Smooth muscle cell (in vitro differentiated cells): ENCODE results near the gene PPP1R15A. TPM values are rescaled to one million over a fixed set of nuclear protein-coding genes. Genes with fewer than 3 reads are reported as not detected.
A peak's percentile ranks its signal among the peaks of the same experiment; 100 is the strongest.

ENCODE experiments used
- DNase-seq: peaks from one replicate; lab custom pipeline; 2025; ENCODE audit not compliant: unreplicated experiment; lab: John Stamatoyannopoulos, UW
- H2AFZ ChIP-seq: fragments of 200-600 bp; sonication (generic); 2 replicates; pipeline ENCODE4 v1.6.0; 2016; ENCODE audit warnings: antibody characterized with exemption, low read depth, mild to moderate bottlenecking
- H3F3A ChIP-seq: fragments of 200-600 bp; sonication (generic); 2 replicates; pipeline ENCODE4 v1.6.0; 2017; ENCODE audit warnings: antibody characterized with exemption, low read depth
- H3K27ac ChIP-seq: fragments of 200-600 bp; sonication (generic); 2 replicates; pipeline ENCODE4 v1.5.1; 2016; ENCODE audit warnings: low read depth, mild to moderate bottlenecking
- H3K27me3 ChIP-seq: fragments of 200-600 bp; sonication (generic); 2 replicates; pipeline ENCODE4 v1.6.1; 2016; ENCODE audit warnings: low read depth, mild to moderate bottlenecking
- H3K36me3 ChIP-seq: fragments of 200-600 bp; sonication (generic); 2 replicates; pipeline ENCODE4 v1.5.1; 2016; ENCODE audit warnings: low read depth
- H3K4me1 ChIP-seq: fragments of 200-600 bp; sonication (generic); 2 replicates; pipeline ENCODE4 v1.5.1; 2016; ENCODE audit warnings: low read depth
- H3K4me2 ChIP-seq: fragments of 200-600 bp; sonication (generic); 2 replicates; pipeline ENCODE4 v1.6.0; 2016; ENCODE audit warnings: mild to moderate bottlenecking
- H3K4me3 ChIP-seq: fragments of 200-600 bp; sonication (generic); 2 replicates; pipeline ENCODE4 v1.5.1; 2016; ENCODE audit warnings: mild to moderate bottlenecking
- H3K79me2 ChIP-seq: fragments of 200-600 bp; sonication (generic); 2 replicates; pipeline ENCODE4 v1.6.0; 2016; ENCODE audit warnings: low read depth, mild to moderate bottlenecking
- H3K9ac ChIP-seq: fragments of 200-600 bp; sonication (generic); 2 replicates; pipeline ENCODE4 v1.6.0; 2016; ENCODE audit warnings: low read depth
- H3K9me3 ChIP-seq: fragments of 200-600 bp; sonication (generic); replicated peaks from 2 replicates; pipeline ENCODE4 v1.5.1; 2016; ENCODE audit warnings: low read depth
- H4K20me1 ChIP-seq: fragments of 200-600 bp; sonication (generic); 2 replicates; pipeline ENCODE4 v1.6.0; 2016; ENCODE audit warnings: low read depth
- CTCF ChIP-seq: fragments of 200-600 bp; sonication (generic); IDR thresholded peaks from 2 replicates; pipeline ENCODE4 v1.5.1; 2017; ENCODE audit warnings: borderline replicate concordance, mild to moderate bottlenecking, antibody characterized with exemption; ENCODE audit not compliant: insufficient read depth, poor library complexity, severe bottlenecking
- WGBS: methylation state at CpG from one replicate; pipeline ENCODE4 v1.1.7; 2016; ENCODE audit warnings: low lambda C conversion rate; 5-methylcytosine and 5-hydroxymethylcytosine counted together
- polyA plus RNA-seq: library from polyadenylated mRNA; unstranded; fragments of >200 nt; fragmentation: Nextera tagmentation; extraction: Ambion mirVana; gene quantifications from 2 replicates; pipeline ENCODE4 v1.2.1, GENCODE V29; 2016
- total RNA-seq: library from RNA; depleted of rRNA; stranded (reverse); fragments of >200 nt; gene quantifications from 2 replicates; pipeline ENCODE4 v1.2.3, GENCODE V29; 2014

Gene PPP1R15A
- total and polyA plus RNA-seq, 2 experiments from 2014 or later: 88.5 to 339 TPM

DNA sequence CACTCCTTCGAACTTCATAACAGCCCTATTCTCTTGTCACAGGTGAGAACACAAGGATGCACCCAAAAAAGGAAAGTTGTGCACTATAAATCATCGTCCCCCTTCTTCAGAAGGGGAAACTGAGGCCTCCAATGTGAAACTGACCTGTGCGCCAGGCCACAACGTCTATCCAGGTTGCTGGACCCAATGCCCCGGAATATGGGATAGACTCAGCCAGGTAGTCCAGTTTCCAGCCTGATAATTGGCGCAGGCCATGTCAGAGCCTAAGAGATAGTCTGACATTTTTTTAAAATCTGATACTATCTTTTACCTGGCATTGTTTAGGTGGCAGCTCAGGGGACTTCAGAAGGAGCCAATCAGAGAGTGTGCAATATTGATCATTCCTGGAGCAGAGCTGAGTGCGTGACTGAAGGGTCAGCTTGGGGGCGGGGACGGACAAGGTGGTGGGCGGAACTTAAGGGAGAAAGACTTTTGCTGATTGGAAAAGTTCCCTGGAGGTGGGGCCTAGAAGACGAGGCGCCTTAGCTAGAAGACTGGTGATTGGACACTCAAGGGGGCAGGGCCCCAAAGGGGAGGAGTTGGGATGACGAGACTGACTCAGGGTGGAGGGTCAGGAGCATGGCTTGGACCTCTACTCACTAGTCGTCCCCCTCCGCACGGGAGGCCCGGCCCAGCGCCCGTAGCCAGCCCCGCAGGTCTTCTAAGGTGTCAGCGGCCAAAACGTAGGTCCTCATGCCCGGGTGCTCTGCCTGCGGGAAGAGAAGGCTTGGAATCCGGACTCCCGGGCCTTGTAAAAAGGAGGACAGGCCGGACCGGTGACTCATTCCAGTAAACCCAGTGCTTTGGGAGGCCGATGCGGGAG is 12.3 kb upstream of the PPP1R15A start:
- Histone ChIP-seq H4K20me1 (no peaks in the 10 kb centered on the region), H3K4me2 (no peak overlapping the region), H3K27me3 (no peaks in the 10 kb centered on the region), H2AFZ (no peak overlapping the region), H3F3A (no peaks in the 10 kb centered on the region), H3K9me3 (no peaks in the 10 kb centered on the region), H3K79me2 (no peaks in the 10 kb centered on the region), H3K9ac (no peak overlapping the region), H3K27ac (no peak overlapping the region), H3K4me1 (peaks cover 4% of the 10 kb centered on the region), H3K4me3 (no peak overlapping the region), H3K36me3 (no peaks in the 10 kb centered on the region)
- no peak for DNase-seq
- WGBS: 90% methylated on average over 30 of the region's 30 CpGs
- no peak for TF ChIP-seq CTCF

GRCh38 chr19:48861313-48861712 is 10.9 kb upstream of the PPP1R15A start:
- TF ChIP-seq CTCF: no peak
- H3K36me3 ChIP-seq: no peaks in the 10 kb centered on the region
- H3K4me2 ChIP-seq: no peak overlapping the region
- no peak overlapping the region for H3K4me3 ChIP-seq
- H3K9ac ChIP-seq: no peak overlapping the region
- 95% methylated on average over 18 of the region's 18 CpGs for WGBS
- no peak overlapping the region for H3K27ac ChIP-seq
- H3K4me1 ChIP-seq: peaks cover 4% of the 10 kb centered on the region
- H3K9me3 ChIP-seq: no peaks in the 10 kb centered on the region
- no peak for DNase-seq
- H3K27me3 ChIP-seq: no peaks in the 10 kb centered on the region
- H2AFZ ChIP-seq: no peak overlapping the region
- H3F3A ChIP-seq: no peaks in the 10 kb centered on the region
- H3K79me2 ChIP-seq: peaks cover 2% of the 10 kb centered on the region
- no peaks in the 10 kb centered on the region for H4K20me1 ChIP-seq

GRCh38 chr19:48862827-48863226 is 9.4 kb upstream of the PPP1R15A start:
- H3K27me3 ChIP-seq: no peaks in the 10 kb centered on the region
- no peak overlapping the region for H3K4me3 ChIP-seq
- H3F3A ChIP-seq: no peaks in the 10 kb centered on the region
- H3K9ac ChIP-seq: no peak overlapping the region
- H3K4me1 ChIP-seq: peaks cover 15% of the 10 kb centered on the region
- H3K79me2 ChIP-seq: peaks cover 15% of the 10 kb centered on the region
- no peak overlapping the region for H2AFZ ChIP-seq
- TF ChIP-seq CTCF: no peak
- no peaks in the 10 kb centered on the region for H3K9me3 ChIP-seq
- no peak overlapping the region for H3K4me2 ChIP-seq
- 95% methylated on average over 7 of the region's 7 CpGs for WGBS
- no peaks in the 10 kb centered on the region for H4K20me1 ChIP-seq
- H3K36me3 ChIP-seq: no peaks in the 10 kb centered on the region
- DNase-seq: no peak
- H3K27ac ChIP-seq: no peak overlapping the region

- Histone ChIP-seq H2AFZ (no peak overlapping the region), H3F3A (peaks cover 3% of the 10 kb centered on the region), H3K36me3 (no peaks in the 10 kb centered on the region), H3K27ac (no peak overlapping the region), H3K4me3 (peak overlapping the region; percentile 39), H3K27me3 (no peaks in the 10 kb centered on the region), H4K20me1 (no peaks in the 10 kb centered on the region), H3K9me3 (no peaks in the 10 kb centered on the region), H3K9ac (no peak overlapping the region), H3K4me2 (peak overlapping the region; percentile 83), H3K4me1 (peaks cover 21% of the 10 kb centered on the region), H3K79me2 (peaks cover 15% of the 10 kb centered on the region)
- no peak for DNase-seq
- no peak for TF ChIP-seq CTCF
- WGBS: 69% methylated on average over 6 of the region's 6 CpGs
Measured at GRCh38 chr19:48866692-48867091, 5.5 kb upstream of the PPP1R15A start.
